H1 (cell line): ENCODE measurements around the gene STK36. TPM values are rescaled to one million over a fixed set of nuclear protein-coding genes. Genes with fewer than 3 reads are reported as not detected.

Experiments
- ATF2 ChIP-seq: IDR thresholded peaks from 2 replicates; pipeline ENCODE4 v1.6.1; 2012; ENCODE audit warnings: low read length, inconsistent platforms
- EP300 ChIP-seq, 2 experiments: IDR thresholded peaks; 1 replicate in 1 of 2; 2 replicates in 1 of 2; pipeline ENCODE4 v1.6.1; 2011 to 2012; ENCODE audit warnings: low read depth in 2 of 2, low read length in 2 of 2, mild to moderate bottlenecking in 2 of 2, borderline replicate concordance in 1 of 2, inconsistent platforms in 1 of 2, moderate library complexity in 1 of 2
- EZH2 ChIP-seq: fragments of 200-600 bp; sonication (generic); IDR thresholded peaks from 2 replicates; pipeline ENCODE4 v1.7.1; 2012; ENCODE audit warnings: low read depth, mild to moderate bottlenecking, moderate library complexity, low read length, inconsistent platforms; ENCODE audit not compliant: severe bottlenecking
- NANOG ChIP-seq: IDR thresholded peaks from 2 replicates; pipeline ENCODE4 v1.6.1; 2011; ENCODE audit warnings: low read length, low read depth, mild to moderate bottlenecking, inconsistent platforms; ENCODE audit not compliant: insufficient read depth, poor library complexity, severe bottlenecking
- SIRT6 ChIP-seq: IDR thresholded peaks from one replicate; pipeline ENCODE4 v1.7.1; 2012; ENCODE audit warnings: low read length, inconsistent platforms
- TEAD4 ChIP-seq: IDR thresholded peaks from 2 replicates; pipeline ENCODE4 v1.6.1; 2012; ENCODE audit warnings: low read depth, low read length, inconsistent platforms, mixed read lengths
- ZNF274 ChIP-seq: IDR thresholded peaks from 2 replicates; pipeline ENCODE4 v1.7.0; 2012; ENCODE audit warnings: low read length, borderline replicate concordance; ENCODE audit errors: extremely low read depth
- polyA plus RNA-seq, 7 experiments: library from polyadenylated mRNA; depleted of rRNA in 3 of 7; stranded (reverse) in 5 of 7; unstranded in 2 of 7; fragments of >200 nt in 5 of 7; fragments of 200-250 nt in 2 of 7; gene quantifications; 1 replicate in 5 of 7; 2 replicates in 1 of 7; 4 replicates in 1 of 7; pipeline versions ENCODE4 v1.2.1 to v1.2.3, GENCODE V29; 2011 to 2013; ENCODE audit warnings: missing spikeins in 2 of 7, mixed read lengths in 2 of 7
- total RNA-seq: library from RNA; stranded (reverse); fragmentation: NEBNext Ultra II Directional; extraction: Animal tissue kit (Norgen Biotek cat#: 25700); gene quantifications from 2 replicates; pipeline ENCODE4 v1.2.1, GENCODE V29; 2021

The STK36 gene
- total and polyA plus RNA-seq, 2 of the 8 experiments (the other 6 are each of a cell fraction or from before 2014, with no cell fraction given) = 41.4 to 57.6 TPM

- TF ChIP-seq ZNF274 (no peak), SIRT6 (no peak), ATF2 (0 out of 2 replicates have a peak, but pooled peaks have one; percentile 47), NANOG (no peak), TEAD4 (no peak), EZH2 (no peak), EP300 (IDR thresholded peaks at IDR 0.05; ENCODE audit: borderline replicate concordance in 1 of 2, low read depth in 2 of 2, low read length in 2 of 2) (no peak)
Measured at GRCh38 chr2:218710687-218711549, 39.0 kb downstream of the STK36 start, which contains the start of gene TTLL4 (continued).
